ENCODE results near the gene OGFR. TPM values are rescaled to one million over a fixed set of nuclear protein-coding genes. Genes with fewer than 3 reads are reported as not detected.

Gene OGFR
- total RNA-seq, 1 experiment from 2014 or later = 80.1 TPM

DNA sequence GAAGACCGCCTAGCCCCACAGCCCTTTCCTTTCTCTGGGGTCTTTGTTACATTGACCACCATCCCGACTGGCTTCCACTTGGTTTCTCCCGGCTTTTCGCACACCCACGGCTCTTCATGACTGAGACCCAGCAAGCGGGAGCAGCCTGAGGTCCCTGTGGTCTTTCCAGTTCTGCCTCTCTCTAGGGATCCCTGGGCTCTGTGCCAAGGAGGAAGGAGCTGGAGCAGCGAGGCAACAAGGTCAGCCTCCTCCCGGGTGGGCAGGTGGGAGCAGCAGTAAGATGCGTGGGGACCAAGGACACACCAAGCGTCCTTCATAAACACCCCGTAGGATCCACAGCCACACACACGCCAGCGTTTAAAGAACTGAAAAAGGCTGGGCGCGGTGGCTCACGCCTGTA, 37.9 kb upstream of the OGFR start:
- Mint-ChIP-seq H3K9me3 (ENCODE audit: low read depth, unreplicated experiment) (no peaks in the 10 kb centered on the region), H3K36me3 (ENCODE audit: insufficient read depth, unreplicated experiment) (peaks cover 7% of the 10 kb centered on the region), H3K27ac (ENCODE audit: unreplicated experiment) (peak overlapping the region; percentile 33), H3K27me3 (ENCODE audit: unreplicated experiment) (peaks cover 63% of the 10 kb centered on the region), H3K4me1 (ENCODE audit: low read depth, unreplicated experiment) (peaks cover 32% of the 10 kb centered on the region), H3K4me3 (ENCODE audit: low read depth, unreplicated experiment) (peak overlapping the region; percentile 47)
- intact Hi-C loops (cut with micrococcal nuclease; ENCODE audit: unreplicated experiment) = no loop called here
- DNase-seq = peak; percentile 94
- no TSS peak for BruUV-seq (replicated peaks)
- TF ChIP-seq, protein P1, sequence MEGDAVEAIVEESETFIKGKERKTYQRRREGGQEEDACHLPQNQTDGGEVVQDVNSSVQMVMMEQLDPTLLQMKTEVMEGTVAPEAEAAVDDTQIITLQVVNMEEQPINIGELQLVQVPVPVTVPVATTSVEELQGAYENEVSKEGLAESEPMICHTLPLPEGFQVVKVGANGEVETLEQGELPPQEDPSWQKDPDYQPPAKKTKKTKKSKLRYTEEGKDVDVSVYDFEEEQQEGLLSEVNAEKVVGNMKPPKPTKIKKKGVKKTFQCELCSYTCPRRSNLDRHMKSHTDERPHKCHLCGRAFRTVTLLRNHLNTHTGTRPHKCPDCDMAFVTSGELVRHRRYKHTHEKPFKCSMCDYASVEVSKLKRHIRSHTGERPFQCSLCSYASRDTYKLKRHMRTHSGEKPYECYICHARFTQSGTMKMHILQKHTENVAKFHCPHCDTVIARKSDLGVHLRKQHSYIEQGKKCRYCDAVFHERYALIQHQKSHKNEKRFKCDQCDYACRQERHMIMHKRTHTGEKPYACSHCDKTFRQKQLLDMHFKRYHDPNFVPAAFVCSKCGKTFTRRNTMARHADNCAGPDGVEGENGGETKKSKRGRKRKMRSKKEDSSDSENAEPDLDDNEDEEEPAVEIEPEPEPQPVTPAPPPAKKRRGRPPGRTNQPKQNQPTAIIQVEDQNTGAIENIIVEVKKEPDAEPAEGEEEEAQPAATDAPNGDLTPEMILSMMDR (IDR thresholded peaks at IDR 0.05; ENCODE audit: unreplicated experiment) = no peak
- CTCF ChIA-PET = interaction anchor here (0.5 to 1.3 kb wide), 4 partner anchors 25 to 81 kb away, joined by 3 to 6 read pairs (median 4); no protein-coding TSS in a partner anchor

DNA sequence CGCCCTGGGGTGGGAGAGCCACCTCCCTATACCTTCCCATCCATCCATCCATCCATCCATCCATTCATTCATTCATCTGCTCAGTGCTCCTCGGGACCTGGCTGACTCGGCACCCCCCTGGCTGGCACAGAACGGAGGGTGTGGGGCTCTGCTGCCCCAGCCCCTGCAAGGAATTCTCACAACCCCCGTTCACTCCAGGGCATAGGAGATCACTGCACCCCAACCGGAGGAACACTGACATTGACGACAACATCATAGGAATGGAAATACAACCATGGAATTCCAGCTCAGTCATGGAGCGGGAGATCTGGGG, 36.4 kb upstream of the OGFR start:
- H3K27me3 Mint-ChIP-seq (ENCODE audit: unreplicated experiment) = peaks cover 72% of the 10 kb centered on the region
- no peaks in the 10 kb centered on the region for H3K9me3 Mint-ChIP-seq (ENCODE audit: low read depth, unreplicated experiment)
- BruUV-seq (replicated peaks) = no TSS peak
- no peak overlapping the region for H3K4me3 Mint-ChIP-seq (ENCODE audit: low read depth, unreplicated experiment)
- DNase-seq = no peak
- intact Hi-C loops (cut with micrococcal nuclease; ENCODE audit: unreplicated experiment) = no loop called here
- no peak overlapping the region for H3K27ac Mint-ChIP-seq (ENCODE audit: unreplicated experiment)
- TF ChIP-seq, protein P1 (IDR thresholded peaks at IDR 0.05; ENCODE audit: unreplicated experiment) = no peak
- CTCF ChIA-PET = interaction anchor here (0.8 to 1.1 kb wide), 3 partner anchors 11 to 126 kb away, joined by 3 to 4 read pairs (median 3); partner anchors contain the start of gene SLCO4A1
- peaks cover 7% of the 10 kb centered on the region for H3K36me3 Mint-ChIP-seq (ENCODE audit: insufficient read depth, unreplicated experiment)
- H3K4me1 Mint-ChIP-seq (ENCODE audit: low read depth, unreplicated experiment) = peaks cover 36% of the 10 kb centered on the region

DNA sequence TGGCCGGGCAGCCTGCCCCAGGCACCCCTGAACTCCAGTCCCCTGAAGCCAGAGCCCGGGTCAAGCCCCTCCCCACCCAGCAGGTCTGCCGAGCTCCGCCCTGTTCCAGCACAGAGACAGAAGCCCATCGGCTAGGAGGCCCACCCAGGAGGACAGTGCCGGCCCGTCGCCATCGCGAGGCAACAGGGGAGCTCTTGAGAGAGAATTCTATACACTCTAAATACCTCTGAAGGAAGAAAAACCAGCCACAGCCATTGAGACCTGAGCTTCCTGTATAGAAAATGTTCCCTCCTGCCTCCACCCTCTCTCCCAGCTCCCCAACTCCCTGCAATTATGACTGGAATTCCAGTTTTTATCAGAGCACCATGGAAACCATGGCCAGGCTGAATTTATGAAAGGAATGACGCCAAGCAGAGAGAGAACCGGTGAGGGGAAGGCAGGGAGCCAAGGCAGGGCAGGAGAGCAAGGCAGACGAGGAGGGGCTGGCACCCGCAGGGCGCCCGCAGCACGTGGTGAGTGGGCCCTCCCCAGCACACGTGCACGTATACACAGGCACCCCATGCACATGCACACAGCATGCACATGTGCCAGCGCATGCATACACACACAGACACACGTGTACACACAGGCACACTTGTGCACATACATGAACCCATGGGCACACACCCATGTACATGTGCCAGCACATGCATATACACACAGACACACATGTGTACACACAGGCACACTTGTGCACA, 35.9 kb upstream of the OGFR start:
- BruUV-seq (replicated peaks) = no TSS peak
- H3K27ac Mint-ChIP-seq (ENCODE audit: unreplicated experiment) = peak overlapping the region; percentile 13
- H3K4me1 Mint-ChIP-seq (ENCODE audit: low read depth, unreplicated experiment) = peaks cover 39% of the 10 kb centered on the region
- CTCF ChIA-PET = interaction anchor here (0.8 to 1.1 kb wide), 3 partner anchors 11 to 126 kb away, joined by 3 to 4 read pairs (median 3); partner anchors contain the start of gene SLCO4A1
- TF ChIP-seq, protein P1 (IDR thresholded peaks at IDR 0.05; ENCODE audit: unreplicated experiment) = no peak
- peak; percentile 45 for DNase-seq
- intact Hi-C loops (cut with micrococcal nuclease; ENCODE audit: unreplicated experiment) = no loop called here
- peaks cover 7% of the 10 kb centered on the region for H3K36me3 Mint-ChIP-seq (ENCODE audit: insufficient read depth, unreplicated experiment)
- no peaks in the 10 kb centered on the region for H3K9me3 Mint-ChIP-seq (ENCODE audit: low read depth, unreplicated experiment)
- no peak overlapping the region for H3K4me3 Mint-ChIP-seq (ENCODE audit: low read depth, unreplicated experiment)
- H3K27me3 Mint-ChIP-seq (ENCODE audit: unreplicated experiment) = peaks cover 72% of the 10 kb centered on the region

DNA sequence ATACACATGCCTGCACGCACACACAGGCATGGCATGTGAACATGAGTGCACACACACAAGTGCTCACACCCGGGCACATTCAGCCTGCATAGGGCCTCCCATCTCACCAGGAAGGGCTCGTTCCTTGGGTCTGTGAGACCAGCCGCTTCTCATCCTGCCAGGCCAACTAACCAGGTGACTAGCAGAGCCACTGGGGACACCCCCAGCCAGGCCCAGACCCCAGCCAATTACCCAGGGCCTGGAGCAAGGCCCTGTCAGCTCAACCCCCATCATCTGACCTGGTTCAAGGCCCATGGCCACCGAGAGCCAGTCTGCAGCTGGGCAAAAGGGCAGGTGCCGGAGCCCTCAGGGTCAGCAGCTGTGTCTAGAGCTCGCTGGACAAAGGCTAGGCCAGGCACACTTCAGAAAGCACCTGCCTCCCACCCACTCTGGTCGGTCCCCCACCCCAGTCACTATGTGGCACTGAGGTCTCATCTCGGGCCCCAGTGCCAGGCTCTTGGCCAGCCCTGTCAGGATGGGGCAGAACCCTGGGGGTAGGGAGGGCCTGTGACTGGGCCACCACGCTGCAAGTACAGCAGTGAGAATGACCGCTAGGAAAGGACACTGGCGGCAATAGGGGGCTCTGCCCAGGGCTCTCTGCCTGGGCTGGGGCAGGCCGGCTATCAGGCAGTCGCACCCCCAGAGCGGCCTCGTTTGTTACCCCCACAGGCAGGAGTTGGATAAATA, 35.1 kb upstream of the OGFR start:
- intact Hi-C loops (cut with micrococcal nuclease; ENCODE audit: unreplicated experiment) = no loop called here
- DNase-seq = no peak
- Mint-ChIP-seq H3K4me1 (ENCODE audit: low read depth, unreplicated experiment) (peaks cover 39% of the 10 kb centered on the region), H3K36me3 (ENCODE audit: insufficient read depth, unreplicated experiment) (peaks cover 15% of the 10 kb centered on the region), H3K9me3 (ENCODE audit: low read depth, unreplicated experiment) (no peaks in the 10 kb centered on the region), H3K4me3 (ENCODE audit: low read depth, unreplicated experiment) (no peak overlapping the region), H3K27ac (ENCODE audit: unreplicated experiment) (no peak overlapping the region), H3K27me3 (ENCODE audit: unreplicated experiment) (peaks cover 74% of the 10 kb centered on the region)
- no TSS peak for BruUV-seq (replicated peaks)
- CTCF ChIA-PET = interaction anchor here (1.0 kb wide), 1 partner anchor 146 kb away, joined by 3 read pairs; no protein-coding TSS in a partner anchor
- TF ChIP-seq, protein P1 (IDR thresholded peaks at IDR 0.05; ENCODE audit: unreplicated experiment) = no peak

Measured in Calu3 (cell line).